HCT116 (cell line): ENCODE measurements around the gene INCA1. TPM values are rescaled to one million over a fixed set of nuclear protein-coding genes. Genes with fewer than 3 reads are reported as not detected.

ENCODE experiments used
- ATAC-seq: fragments of 200-7000 bp; cut with Tn5 transposase; 2 replicates; pipeline ENCODE4 v1.9.1; 2020; ENCODE audit warnings: mild to moderate bottlenecking, moderate library complexity
- BruUV-seq: library from RNA; stranded (reverse); fragments of 400-500 nt; replicated peaks from 2 replicates; lab custom pipeline; 2021; lab: Mats Ljungman, UMichigan
- CTCF ChIA-PET: fragments of 300-600 bp; sonication (Branson Sonifier 250); formaldehyde crosslinking; loops from one replicate; lab custom pipeline; 2021; ENCODE audit warnings: antibody characterized with exemption; lab: Charles Lee
- POLR2A ChIA-PET: fragments of 300-600, 350-600 bp; sonication (Branson Sonifier 250); formaldehyde crosslinking; loops from one replicate; lab custom pipeline; 2021; ENCODE audit warnings: antibody characterized with exemption; lab: Charles Lee
- RAD21 ChIA-PET, 2 experiments: fragments of 300-600 bp; sonication (Branson Sonifier 250); formaldehyde crosslinking; loops; one replicate each; lab custom pipeline; 2023; ENCODE audit warnings: low total read pairs in 2 of 2; ENCODE audit not compliant: uncharacterized antibody in 2 of 2, unreplicated experiment in 2 of 2, low non-redundant PET in 1 of 2; lab: Charles Lee
- DNase-seq: peaks from one replicate; pipeline ENCODE4 v3.0.0-alpha.2; 2010; ENCODE audit warnings: low read depth, low spot score
- H2AFZ ChIP-seq: fragments of 200-600 bp; shearing (Covaris generic), sonication (generic); 2 replicates; pipeline ENCODE4 v1.6.1; 2017; ENCODE audit warnings: low read depth, mixed run types, mixed read lengths, antibody characterized with exemption, low read length; ENCODE audit not compliant: poor library complexity, severe bottlenecking
- H3K27ac ChIP-seq: 2 replicates; pipeline ENCODE4 v1.5.1; 2012; ENCODE audit warnings: low read depth, low read length
- H3K27me3 ChIP-seq: fragments of 200-600 bp; sonication (generic); 2 replicates; pipeline ENCODE4 v1.6.1; 2016; ENCODE audit warnings: mixed run types, low read length, mixed read lengths; ENCODE audit not compliant: insufficient read depth
- H3K36me3 ChIP-seq, 2 experiments: fragments of 200-500 bp in 1 of 2; fragments of 200-600 bp in 1 of 2; sonication (Bioruptor generic) in 1 of 2; sonication (generic) in 1 of 2; 2 replicates each; pipeline versions ENCODE4 v1.5.1 to v1.6.1; 2014 to 2016; ENCODE audit warnings: low read length in 2 of 2, inconsistent platforms in 1 of 2, mixed read lengths in 1 of 2, mixed run types in 1 of 2; ENCODE audit not compliant: insufficient read depth in 2 of 2, control insufficient read depth in 1 of 2
- H3K4me1 ChIP-seq, 2 experiments: fragments of 200-600 bp in 1 of 2; sonication (generic) in 1 of 2; 2 replicates each; pipeline versions ENCODE4 v1.5.1 to v1.6.1; 2012 to 2017; ENCODE audit warnings: low read length in 2 of 2, inconsistent platforms in 1 of 2, mild to moderate bottlenecking in 1 of 2, mixed read lengths in 1 of 2, mixed run types in 1 of 2, moderate library complexity in 1 of 2; ENCODE audit not compliant: insufficient read depth in 2 of 2, control insufficient read depth in 1 of 2
- H3K4me2 ChIP-seq: fragments of 200-600 bp; sonication (generic); 2 replicates; pipeline ENCODE4 v1.6.1; 2017; ENCODE audit warnings: mixed run types, low read length, mixed read lengths
- H3K4me3 ChIP-seq, 2 experiments: fragments of 200-600 bp in 1 of 2; sonication (generic) in 1 of 2; replicated peaks in 1 of 2; 2 replicates each; pipeline ENCODE4 v1.5.1; 2011 to 2016; ENCODE audit warnings: low read length in 2 of 2, control low read depth in 1 of 2, low read depth in 1 of 2, mild to moderate bottlenecking in 1 of 2, mixed read lengths in 1 of 2, mixed run types in 1 of 2
- H3K79me2 ChIP-seq: fragments of 200-600 bp; sonication (generic); 2 replicates; pipeline ENCODE4 v1.6.1; 2017; ENCODE audit warnings: mild to moderate bottlenecking, mixed run types, low read length, moderate library complexity, mixed read lengths; ENCODE audit not compliant: insufficient read depth
- H3K9ac ChIP-seq: fragments of 200-600 bp; sonication (generic); 2 replicates; pipeline ENCODE4 v1.6.1; 2016; ENCODE audit warnings: low read length, mixed read lengths
- H3K9me2 ChIP-seq: fragments of 200-600 bp; sonication (generic), shearing (Covaris generic); 2 replicates; pipeline ENCODE4 v1.6.1; 2017; ENCODE audit warnings: mixed run types, mild to moderate bottlenecking, moderate library complexity; ENCODE audit not compliant: insufficient read depth
- H3K9me3 ChIP-seq, 2 experiments: fragments of 200-500 bp in 1 of 2; fragments of 200-600 bp in 1 of 2; sonication (Bioruptor generic) in 1 of 2; sonication (generic) in 1 of 2; 2 replicates each; pipeline ENCODE4 v1.6.1; 2014 to 2017; ENCODE audit warnings: low read length in 2 of 2, mixed read lengths in 2 of 2, inconsistent platforms in 1 of 2, low read depth in 1 of 2, mild to moderate bottlenecking in 1 of 2, mixed run types in 1 of 2, moderate library complexity in 1 of 2; ENCODE audit not compliant: control insufficient read depth in 1 of 2, insufficient read depth in 1 of 2
- H4K20me1 ChIP-seq: fragments of 200-600 bp; sonication (generic), shearing (Covaris generic); 2 replicates; pipeline ENCODE4 v1.6.1; 2017; ENCODE audit warnings: mixed run types, mild to moderate bottlenecking, moderate library complexity; ENCODE audit not compliant: insufficient read depth
- EZH2phosphoT487 ChIP-seq: fragments of 200-600 bp; IDR thresholded peaks from 2 replicates; pipeline ENCODE4 v1.6.1; 2018; ENCODE audit warnings: antibody characterized with exemption, borderline replicate concordance
- JUND ChIP-seq: IDR thresholded peaks from 2 replicates; pipeline ENCODE4 v1.6.1; 2012
- POLR2AphosphoS5 ChIP-seq: IDR thresholded peaks from 2 replicates; pipeline ENCODE4 v1.6.1; 2011; ENCODE audit warnings: mild to moderate bottlenecking, low read depth, low read length, moderate library complexity
- REST ChIP-seq: IDR thresholded peaks from 2 replicates; pipeline ENCODE4 v1.6.1; 2012; ENCODE audit warnings: low read depth
- SIN3A ChIP-seq: IDR thresholded peaks from 2 replicates; pipeline ENCODE4 v1.6.1; 2012; ENCODE audit warnings: low read depth
- SP1 ChIP-seq: IDR thresholded peaks from 2 replicates; pipeline ENCODE4 v1.6.1; 2012; ENCODE audit warnings: low read depth
- TCF7L2 ChIP-seq: IDR thresholded peaks from 2 replicates; pipeline ENCODE4 v1.7.0; 2011; ENCODE audit warnings: borderline replicate concordance, inconsistent platforms; ENCODE audit not compliant: insufficient read depth, insufficient read length; ENCODE audit errors: extremely low read depth
- YY1 ChIP-seq: IDR thresholded peaks from 2 replicates; pipeline ENCODE4 v1.6.1; 2011; ENCODE audit warnings: low read length, low read depth, moderate library complexity, mild to moderate bottlenecking; ENCODE audit not compliant: insufficient replicate concordance; ENCODE audit errors: extremely low read depth
- intact Hi-C: fragments of 100-400 bp; cut with micrococcal nuclease; formaldehyde crosslinking; loops from 2 replicates; pipeline ENCODE4 v1.10.0; 2022
- total RNA-seq: library from RNA; stranded (reverse); gene quantifications from one replicate; pipeline ENCODE4 v1.2.1, GENCODE V29; 2021; ENCODE audit not compliant: unreplicated experiment
- TF ChIP-seq, protein P1 (sequence below): IDR thresholded peaks from 2 replicates; pipeline ENCODE4 v1.6.1; 2012
- TF ChIP-seq, protein P2 (sequence below): IDR thresholded peaks from 2 replicates; pipeline ENCODE4 v1.6.1; 2012

The INCA1 gene
- total RNA-seq, 1 experiment from 2014 or later: 0.74 TPM

- H2AFZ ChIP-seq: no peak overlapping the region
- ATAC-seq: no peak
- intact Hi-C loops: no loop called here
- TF ChIP-seq TCF7L2: no peak
- no peak for TF ChIP-seq YY1
- TF ChIP-seq EZH2phosphoT487: no peak
- TF ChIP-seq JUND: no peak
- no peak for TF ChIP-seq SIN3A
- TF ChIP-seq, protein P1, sequence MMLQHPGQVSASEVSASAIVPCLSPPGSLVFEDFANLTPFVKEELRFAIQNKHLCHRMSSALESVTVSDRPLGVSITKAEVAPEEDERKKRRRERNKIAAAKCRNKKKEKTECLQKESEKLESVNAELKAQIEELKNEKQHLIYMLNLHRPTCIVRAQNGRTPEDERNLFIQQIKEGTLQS: no peak
- TF ChIP-seq, protein P2, sequence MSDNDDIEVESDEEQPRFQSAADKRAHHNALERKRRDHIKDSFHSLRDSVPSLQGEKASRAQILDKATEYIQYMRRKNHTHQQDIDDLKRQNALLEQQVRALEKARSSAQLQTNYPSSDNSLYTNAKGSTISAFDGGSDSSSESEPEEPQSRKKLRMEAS: no peak
- peak; percentile 27 for TF ChIP-seq POLR2AphosphoS5
- TF ChIP-seq, all 23 proteins: peak for 1
- Histone ChIP-seq H4K20me1 (no peaks in the 10 kb centered on the region), H3K9me2 (no peaks in the 10 kb centered on the region), H3K27ac (no peak overlapping the region), H3K9ac (no peak overlapping the region), H3K4me3 (no peak overlapping the region), H3K4me2 (no peak overlapping the region), H3K4me1 (peaks cover 14 to 20% of the 10 kb centered on the region in 2 experiments), H3K9me3 (no peaks in the 10 kb centered on the region), H3K36me3 (peaks cover 4 to 13% of the 10 kb centered on the region in 2 experiments; a peak in 2 of 4 replicates), H3K79me2 (peaks cover 5% of the 10 kb centered on the region; the same call in 1 of the 2 replicates), H3K27me3 (no peaks in the 10 kb centered on the region)
- ChIA-PET RAD21 (no interaction called here), CTCF (no interaction called here), POLR2A (no interaction called here)
- BruUV-seq: no TSS peak
- no peak for DNase-seq
These were observed 25.0 kb downstream of the INCA1 start for GRCh38 chr17:4972322-4972721.

GRCh38 chr17:4971826-4972225 lies 25.5 kb downstream of the INCA1 start:
- H3K4me3 ChIP-seq: no peak overlapping the region
- no peak overlapping the region for H3K4me2 ChIP-seq
- H3K4me1 ChIP-seq: peaks cover 14 to 22% of the 10 kb centered on the region in 2 experiments
- no peaks in the 10 kb centered on the region for H3K9me3 ChIP-seq
- H3K27ac ChIP-seq: no peak overlapping the region
- ATAC-seq: no peak
- ChIA-PET POLR2A (no interaction called here), CTCF (no interaction called here), RAD21 (no interaction called here)
- H2AFZ ChIP-seq: no peak overlapping the region
- no peaks in the 10 kb centered on the region for H3K9me2 ChIP-seq
- H3K9ac ChIP-seq: no peak overlapping the region
- H3K36me3 ChIP-seq: peaks cover 4 to 13% of the 10 kb centered on the region in 2 experiments; a peak in 2 of 4 replicates
- H4K20me1 ChIP-seq: no peaks in the 10 kb centered on the region
- no TSS peak for BruUV-seq
- no peaks in the 10 kb centered on the region for H3K27me3 ChIP-seq
- intact Hi-C loops: no loop called here
- peaks cover 5% of the 10 kb centered on the region; the same call in 1 of the 2 replicates for H3K79me2 ChIP-seq
- TF ChIP-seq REST (no peak), SP1 (no peak)
- DNase-seq: no peak
